HEK293T (cell line): Measurements from ENCODE around the gene POGZ.

Experiments used
- CTCF ChIA-PET: fragments of 350-600 bp; formaldehyde crosslinking; extraction: SDS; loops from one replicate; lab custom pipeline; 2021; ENCODE audit warnings: antibody characterized with exemption, inconsistent platforms; lab: Yijun Ruan, JAX
- POLR2A ChIA-PET: fragments of 350-600 bp; formaldehyde crosslinking; extraction: SDS; loops from one replicate; lab custom pipeline; 2020; ENCODE audit warnings: antibody characterized with exemption, inconsistent platforms; lab: Yijun Ruan, JAX
- DNase-seq: peaks from one replicate; pipeline ENCODE4 v3.0.0; 2012; ENCODE audit warnings: mixed read lengths; ENCODE audit errors: extremely low spot score
- ARNT ChIP-seq: fragments of 450-650 bp; IDR thresholded peaks from 2 replicates; pipeline ENCODE4 v1.6.1; 2017; ENCODE audit warnings: mild to moderate bottlenecking
- BHLHE40 ChIP-seq: fragments of 450-650 bp; IDR thresholded peaks from 2 replicates; pipeline ENCODE4 v1.6.1; 2016; ENCODE audit warnings: mild to moderate bottlenecking, moderate library complexity, borderline replicate concordance
- CTBP1 ChIP-seq: fragments of 450-650 bp; IDR thresholded peaks from 2 replicates; pipeline ENCODE4 v1.6.1; 2016; ENCODE audit warnings: borderline replicate concordance
- ELF4 ChIP-seq: fragments of 450-650 bp; IDR thresholded peaks from 2 replicates; pipeline ENCODE4 v1.6.1; 2017; ENCODE audit warnings: antibody characterized with exemption
- FOXA1 ChIP-seq: fragments of 450-650 bp; IDR thresholded peaks from 2 replicates; pipeline ENCODE4 v1.6.1; 2016; ENCODE audit warnings: mild to moderate bottlenecking
- FOXK2 ChIP-seq: fragments of 450-650 bp; IDR thresholded peaks from 2 replicates; pipeline ENCODE4 v1.6.1; 2016; ENCODE audit warnings: mild to moderate bottlenecking
- FOXM1 ChIP-seq: fragments of 450-650 bp; IDR thresholded peaks from 2 replicates; pipeline ENCODE4 v1.6.1; 2017; ENCODE audit warnings: mild to moderate bottlenecking, borderline replicate concordance
- HDGF ChIP-seq: fragments of 450-650 bp; IDR thresholded peaks from 2 replicates; pipeline ENCODE4 v1.6.1; 2017; ENCODE audit warnings: antibody characterized with exemption, borderline replicate concordance
- L3MBTL2 ChIP-seq: fragments of 450-650 bp; conservative IDR thresholded peaks from 2 replicates; pipeline ENCODE4 v1.6.1; 2016; ENCODE audit warnings: mild to moderate bottlenecking
- LEF1 ChIP-seq: fragments of 450-650 bp; IDR thresholded peaks from 2 replicates; pipeline ENCODE4 v1.6.1; 2017; ENCODE audit warnings: mild to moderate bottlenecking, borderline replicate concordance
- NFRKB ChIP-seq: fragments of 450-650 bp; IDR thresholded peaks from 2 replicates; pipeline ENCODE4 v1.6.1; 2016; ENCODE audit warnings: mild to moderate bottlenecking, moderate library complexity
- PKNOX1 ChIP-seq: fragments of 450-650 bp; IDR thresholded peaks from 2 replicates; pipeline ENCODE4 v1.6.1; 2016
- SP1 ChIP-seq: fragments of 450-650 bp; IDR thresholded peaks from 2 replicates; pipeline ENCODE4 v1.6.1; 2017
- SUZ12 ChIP-seq: fragments of 450-650 bp; IDR thresholded peaks from 2 replicates; pipeline ENCODE4 v1.6.1; 2016; ENCODE audit warnings: mild to moderate bottlenecking
- TARDBP ChIP-seq: fragments of 450-650 bp; IDR thresholded peaks from 2 replicates; pipeline ENCODE4 v1.6.1; 2016
- ZNF384 ChIP-seq: fragments of 450-650 bp; IDR thresholded peaks from 2 replicates; pipeline ENCODE4 v1.6.1; 2016

POGZ gene

DNA sequence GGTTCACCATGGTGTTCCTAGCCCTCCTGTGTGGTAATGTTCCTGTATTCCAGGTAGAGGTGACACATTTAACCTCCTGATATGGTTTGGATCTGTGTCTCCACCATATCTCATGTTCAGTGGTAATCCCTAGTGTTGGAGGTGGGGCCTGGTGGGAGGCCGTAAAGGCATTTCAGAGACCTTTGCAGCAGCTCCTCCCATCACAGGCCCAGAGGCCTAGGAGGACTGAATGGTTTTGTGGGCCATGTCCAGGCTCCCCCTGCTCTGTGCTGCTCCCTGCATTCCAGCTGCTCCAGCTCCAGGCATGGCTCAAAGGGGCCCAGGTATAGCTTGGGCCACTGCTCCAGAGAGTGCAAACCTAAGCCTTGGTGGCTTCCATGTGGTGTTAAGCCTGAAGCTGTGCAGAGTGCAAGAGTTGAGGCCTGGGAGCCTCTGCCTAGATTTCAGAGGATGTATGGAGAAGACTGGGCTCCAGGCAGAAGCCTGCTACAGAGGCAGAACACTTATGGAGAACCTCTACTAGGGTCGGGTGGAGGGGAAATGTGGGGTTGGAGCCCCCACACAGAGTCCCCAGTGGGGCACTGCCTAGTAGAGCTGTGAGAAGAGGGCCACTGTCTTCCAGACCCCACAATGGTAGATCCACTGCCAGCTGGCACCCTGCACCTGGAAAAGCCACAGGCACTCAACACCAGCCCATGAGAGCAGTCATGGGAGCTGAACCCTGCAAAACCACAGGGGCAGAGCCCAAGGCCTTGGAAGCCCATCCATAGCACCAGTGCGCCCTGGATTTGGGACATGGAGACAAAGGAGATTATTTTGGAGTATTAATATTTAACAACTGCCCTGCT lies 96.8 kb downstream of the POGZ start:
- no peak for DNase-seq
- ChIA-PET CTCF (no interaction called here), POLR2A (no interaction called here)
- TF ChIP-seq TARDBP = no peak
- TF ChIP-seq ZNF384 = no peak
- no peak for TF ChIP-seq ARNT
- no peak for TF ChIP-seq LEF1
- no peak for TF ChIP-seq BHLHE40
- no peak for TF ChIP-seq SP1
- TF ChIP-seq NFRKB = no peak
- TF ChIP-seq HDGF = no peak
- TF ChIP-seq ELF4 = no peak
- TF ChIP-seq FOXM1 = no peak
- TF ChIP-seq SUZ12 = no peak

GRCh38 chr1:151361883-151362282 lies 97.4 kb downstream of the POGZ start:
- CTCF ChIA-PET = no interaction called here
- POLR2A ChIA-PET = no interaction called here
- no peak for TF ChIP-seq HDGF
- TF ChIP-seq L3MBTL2 = no peak
- no peak for TF ChIP-seq ELF4
- no peak for TF ChIP-seq FOXA1
- no peak for TF ChIP-seq CTBP1
- TF ChIP-seq NFRKB = no peak
- TF ChIP-seq SUZ12 = no peak
- no peak for TF ChIP-seq FOXM1
- TF ChIP-seq ZNF384 = no peak
- no peak for TF ChIP-seq TARDBP
- no peak for TF ChIP-seq LEF1
- no peak for TF ChIP-seq SP1
- no peak for TF ChIP-seq ARNT
- no peak for TF ChIP-seq FOXK2
- no peak for TF ChIP-seq BHLHE40
- TF ChIP-seq PKNOX1 = no peak
- no peak for DNase-seq

GRCh38 chr1:151356696-151357095 lies 102.6 kb downstream of the POGZ start:
- no peak for TF ChIP-seq SUZ12
- TF ChIP-seq HDGF = no peak
- CTCF ChIA-PET = interaction anchor here (1.4 kb wide), 1 partner anchor 12 kb away, joined by 3 read pairs; no protein-coding TSS in a partner anchor
- no peak for DNase-seq
- POLR2A ChIA-PET = no interaction called here
